Body of pancreas (tissue), 4 donors: ENCODE results near the gene ZNF276. TPM values are rescaled to one million over a fixed set of nuclear protein-coding genes. Genes with fewer than 3 reads are reported as not detected.
"Not testable (repeated sequence)": the region's sequence is repeated elsewhere in the genome, so short reads cannot be mapped to it uniquely, and the experiment has no call there.

ENCODE experiments used
- ATAC-seq: fragments of 150-250 bp; one replicate; pipeline ENCODE4 v1.9.1; 2016
- DNase-seq, 4 donors: peaks; one replicate each; pipeline ENCODE4 v3.0.0-alpha.2; 2019
- H3K27ac ChIP-seq, 4 donors: fragments of 200-600 bp; sonication (generic); 1 replicate in 3 of 4; 2 replicates in 1 of 4; pipeline versions ENCODE4 v1.5.1 to v1.6.1; 2016 to 2019; ENCODE audit warnings: mild to moderate bottlenecking in 1 of 4, mixed read lengths in 1 of 4, moderate library complexity in 1 of 4
- H3K27me3 ChIP-seq, 2 donors: fragments of 200-600 bp; sonication (generic); one replicate each; pipeline ENCODE4 v1.6.0; 2016; ENCODE audit warnings: mild to moderate bottlenecking in 1 of 2
- H3K36me3 ChIP-seq, 2 donors: fragments of 200-600 bp; sonication (generic); replicated peaks in 1 of 2; 2 replicates each; pipeline ENCODE4 v1.5.1; 2016; ENCODE audit warnings: low read depth in 2 of 2; ENCODE audit not compliant: insufficient read depth in 1 of 2
- H3K4me1 ChIP-seq: fragments of 200-600 bp; sonication (generic); one replicate; pipeline ENCODE4 v1.6.0; 2016
- H3K4me3 ChIP-seq, 2 donors: fragments of 200-600 bp; sonication (generic); 1 replicate in 1 of 2; 2 replicates in 1 of 2; pipeline ENCODE4 v1.5.1; 2016 to 2019
- H3K9me3 ChIP-seq, 3 donors: fragments of 200-600 bp; sonication (generic); 1 replicate in 2 of 3; 2 replicates in 1 of 3; pipeline ENCODE4 v1.5.1; 2016
- CTCF ChIP-seq, 7 experiments: fragments of 450-650 bp in 4 of 7; fragments of 200-600 bp in 3 of 7; sonication (generic) in 3 of 7; IDR thresholded peaks; one replicate each; pipeline ENCODE4 v1.5.1; 2016 to 2019; ENCODE audit warnings: antibody characterized with exemption in 7 of 7
- POLR2A ChIP-seq, 3 donors: fragments of 450-650 bp; IDR thresholded peaks; one replicate each; pipeline ENCODE4 v1.6.1; 2016; ENCODE audit warnings: antibody characterized with exemption in 3 of 3, mild to moderate bottlenecking in 2 of 3
- WGBS, 2 donors: methylation state at CpG; one replicate each; pipeline ENCODE4 v1.1.5; 2017; 5-methylcytosine and 5-hydroxymethylcytosine counted together
- intact Hi-C: fragments of 100-400 bp; cut with DNase I; formaldehyde crosslinking; loops from one replicate; pipeline ENCODE4 v1.15.1; 2023
- total RNA-seq, 2 donors: library from RNA; depleted of rRNA; stranded (reverse); fragments of >200 nt; gene quantifications; one replicate each; pipeline ENCODE4 v1.1.0, GENCODE V29; 2016

The ZNF276 gene
- total RNA-seq, 2 donors from 2014 or later, result 20.8 to 41.2 TPM

GRCh38 chr16:89779231-89779908 lies 58.0 kb downstream of the ZNF276 start:
- Histone ChIP-seq H3K27ac (no peak overlapping the region), H3K36me3 (no peaks in the 10 kb centered on the region), H3K4me3 (no peak overlapping the region), H3K9me3 (no peaks in the 10 kb centered on the region), H3K4me1 (no peaks in the 10 kb centered on the region), H3K27me3 (no peaks in the 10 kb centered on the region)
- TF ChIP-seq POLR2A (IDR thresholded peaks at IDR 0.05), result no peak
- TF ChIP-seq CTCF (IDR thresholded peaks at IDR 0.05), result no peak
- no peak for ATAC-seq
- DNase-seq, result no peak
- WGBS, 2 donors, result 82 to 89% methylated on average over 6 to 13 of the region's 13 CpGs
- intact Hi-C loops, result no loop called here

- WGBS, 2 donors, result 87 to 94% methylated on average over 6 of the region's 6 CpGs
- H3K27me3 ChIP-seq, result no peaks in the 10 kb centered on the region
- TF ChIP-seq CTCF (IDR thresholded peaks at IDR 0.05) (no peak), POLR2A (IDR thresholded peaks at IDR 0.05) (no peak)
- no peak overlapping the region for H3K27ac ChIP-seq
- H3K4me3 ChIP-seq, result no peak overlapping the region
- ATAC-seq (no peak), DNase-seq (no peak)
- H3K4me1 ChIP-seq, result no peaks in the 10 kb centered on the region
- H3K9me3 ChIP-seq, result no peaks in the 10 kb centered on the region
- H3K36me3 ChIP-seq, result no peaks in the 10 kb centered on the region
- intact Hi-C loops, result no loop called here
Observed at GRCh38 chr16:89779909-89780305, 58.6 kb downstream of the ZNF276 start.

- Histone ChIP-seq H3K27ac (no peak overlapping the region), H3K9me3 (no peaks in the 10 kb centered on the region), H3K36me3 (no peaks in the 10 kb centered on the region), H3K4me1 (no peaks in the 10 kb centered on the region), H3K4me3 (no peak overlapping the region), H3K27me3 (no peaks in the 10 kb centered on the region)
- WGBS, 2 donors, result 87 to 96% methylated on average over 6 of the region's 6 CpGs
- no peak for ATAC-seq
- intact Hi-C loops, result no loop called here
- no peak for DNase-seq
- TF ChIP-seq POLR2A (IDR thresholded peaks at IDR 0.05) (no peak), CTCF (IDR thresholded peaks at IDR 0.05) (no peak)
Observed at GRCh38 chr16:89782489-89782888, 61.2 kb downstream of the ZNF276 start.

- DNase-seq, ATAC-seq, H3K4me3 ChIP-seq, intact Hi-C loops, H3K27me3 ChIP-seq, H3K27ac ChIP-seq, H3K4me1 ChIP-seq, H3K36me3 ChIP-seq, H3K9me3 ChIP-seq: not testable (repeated sequence)
- WGBS, 2 donors, result 88 to 97% methylated on average over 6 of the region's 6 CpGs
Observed at GRCh38 chr16:89783952-89784351, 62.6 kb downstream of the ZNF276 start.

- WGBS, 2 donors, result 69 to 76% methylated on average over 7 of the region's 7 CpGs
- H3K4me3 ChIP-seq, result no peak overlapping the region
- intact Hi-C loops, result no loop called here
- H3K9me3 ChIP-seq, result no peaks in the 10 kb centered on the region
- no peaks in the 10 kb centered on the region for H3K4me1 ChIP-seq
- ATAC-seq (no peak), DNase-seq (no peak)
- no peaks in the 10 kb centered on the region for H3K27me3 ChIP-seq
- no peak overlapping the region for H3K27ac ChIP-seq
- TF ChIP-seq CTCF (IDR thresholded peaks at IDR 0.05) (no peak), POLR2A (IDR thresholded peaks at IDR 0.05) (no peak)
- H3K36me3 ChIP-seq, result no peaks in the 10 kb centered on the region
Observed at GRCh38 chr16:89784406-89784805, 63.1 kb downstream of the ZNF276 start.
